Measurements from ENCODE around the gene PIK3C2B. TPM values are rescaled to one million over a fixed set of nuclear protein-coding genes. Genes with fewer than 3 reads are reported as not detected.

The PIK3C2B gene
- total and polyA plus RNA-seq, 2 donors (not counting 3 experiments of a cell fraction or from before 2014, with no cell fraction given) = 33.7 to 49.0 TPM

DNA sequence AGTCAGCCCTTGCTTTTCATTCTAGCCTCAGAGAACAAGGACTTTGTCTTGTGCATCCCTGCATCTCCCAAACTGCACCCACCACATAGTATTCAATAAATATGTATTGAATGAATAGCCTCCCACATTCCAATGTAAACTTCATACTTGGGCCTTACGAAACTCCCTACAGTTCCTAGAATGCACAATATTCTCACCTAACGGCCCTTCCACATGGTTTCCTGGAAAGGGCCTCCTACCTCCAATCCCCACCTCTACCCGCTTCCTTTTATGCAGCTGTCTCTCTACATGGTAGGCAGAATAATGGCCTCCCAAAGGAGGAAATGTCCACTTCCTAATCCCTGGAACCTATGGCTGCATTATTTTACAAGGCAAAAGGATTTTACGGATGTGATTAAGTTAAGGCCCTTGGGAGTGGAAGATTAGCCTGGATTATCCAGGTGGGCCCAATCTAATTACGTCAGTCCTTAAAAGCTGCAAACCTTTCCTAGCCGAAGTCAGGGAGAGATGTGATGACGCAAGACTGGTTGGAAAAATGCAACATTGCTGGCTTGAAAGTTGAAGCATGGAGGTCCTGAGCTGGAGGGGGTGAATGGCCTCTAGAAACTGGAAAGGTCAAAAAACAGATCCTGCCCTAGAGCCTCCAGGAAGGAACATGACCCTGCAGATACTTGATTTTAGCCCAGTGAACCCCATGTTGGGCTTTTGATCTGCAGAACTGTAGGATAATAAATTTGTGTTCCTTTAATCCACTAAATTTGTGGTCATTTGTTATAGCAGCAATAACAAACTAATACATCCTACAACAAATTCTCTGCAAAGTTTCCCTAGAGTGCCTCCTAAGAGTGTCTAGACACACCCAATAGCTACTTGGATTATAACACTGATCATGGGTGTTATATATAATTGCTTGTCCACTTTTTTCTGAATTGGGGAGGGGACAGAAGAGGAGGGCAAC is 5.2 kb upstream of the PIK3C2B start:
- BruUV-seq (replicated peaks) = no TSS peak
- POLR2A ChIA-PET = no interaction called here
- Histone ChIP-seq H3K9me3 (replicated peaks; ENCODE audit: control insufficient read depth, insufficient read depth, low read length) (no peaks in the 10 kb centered on the region), H3K27ac (ENCODE audit: insufficient read depth, low read depth, low read length) (no peak overlapping the region), H2AFZ (ENCODE audit: low read depth, low read length) (no peak overlapping the region), H3K27me3 (ENCODE audit: control insufficient read depth in 2 of 2, insufficient read depth in 2 of 2, low read length in 2 of 2) (no peaks in the 10 kb centered on the region), H3K4me3 (replicated peaks in 1 of 3; ENCODE audit: insufficient read depth in 1 of 3, low read depth in 1 of 3, low read length in 3 of 3) (no peak overlapping the region), H3K36me3 (ENCODE audit: control insufficient read depth in 2 of 2, extremely low read depth in 1 of 2, insufficient read depth in 2 of 2, low read length in 2 of 2) (no peaks in the 10 kb centered on the region), H3K9me1 (replicated peaks; ENCODE audit: control insufficient read depth, extremely low read depth, insufficient read depth, low read length) (no peaks in the 10 kb centered on the region), H3K4me1 (ENCODE audit: control insufficient read depth, extremely low read depth, insufficient read depth, low read length) (peaks cover 19% of the 10 kb centered on the region), H3K4me2 (ENCODE audit: insufficient read depth, low read length) (no peak overlapping the region), H3K79me2 (ENCODE audit: control insufficient read depth, insufficient read depth, low read length) (no peaks in the 10 kb centered on the region), H4K20me1 (replicated peaks; ENCODE audit: control insufficient read depth, extremely low read depth, insufficient read depth, low read length) (no peaks in the 10 kb centered on the region), H3K9ac (replicated peaks; ENCODE audit: extremely low read depth, insufficient read depth, low read length) (no peak overlapping the region)
- no peak for TF ChIP-seq POLR2AphosphoS5 (IDR thresholded peaks at IDR 0.05; ENCODE audit: insufficient read depth, low read depth, low read length)
- TF ChIP-seq GATA2 (IDR thresholded peaks at IDR 0.05; ENCODE audit: insufficient read depth, insufficient read length, low read depth, low read length) = no peak
- no peak for TF ChIP-seq JUN (IDR thresholded peaks at IDR 0.05; ENCODE audit: borderline replicate concordance, insufficient read depth, insufficient read length, low read depth)
- no peak for TF ChIP-seq MYC (IDR thresholded peaks at IDR 0.05; ENCODE audit: low read depth, low read length)
- TF ChIP-seq, protein P1, sequence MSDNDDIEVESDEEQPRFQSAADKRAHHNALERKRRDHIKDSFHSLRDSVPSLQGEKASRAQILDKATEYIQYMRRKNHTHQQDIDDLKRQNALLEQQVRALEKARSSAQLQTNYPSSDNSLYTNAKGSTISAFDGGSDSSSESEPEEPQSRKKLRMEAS (IDR thresholded peaks at IDR 0.05; ENCODE audit: insufficient read depth, insufficient read length) = no peak
- TF ChIP-seq, protein P2, sequence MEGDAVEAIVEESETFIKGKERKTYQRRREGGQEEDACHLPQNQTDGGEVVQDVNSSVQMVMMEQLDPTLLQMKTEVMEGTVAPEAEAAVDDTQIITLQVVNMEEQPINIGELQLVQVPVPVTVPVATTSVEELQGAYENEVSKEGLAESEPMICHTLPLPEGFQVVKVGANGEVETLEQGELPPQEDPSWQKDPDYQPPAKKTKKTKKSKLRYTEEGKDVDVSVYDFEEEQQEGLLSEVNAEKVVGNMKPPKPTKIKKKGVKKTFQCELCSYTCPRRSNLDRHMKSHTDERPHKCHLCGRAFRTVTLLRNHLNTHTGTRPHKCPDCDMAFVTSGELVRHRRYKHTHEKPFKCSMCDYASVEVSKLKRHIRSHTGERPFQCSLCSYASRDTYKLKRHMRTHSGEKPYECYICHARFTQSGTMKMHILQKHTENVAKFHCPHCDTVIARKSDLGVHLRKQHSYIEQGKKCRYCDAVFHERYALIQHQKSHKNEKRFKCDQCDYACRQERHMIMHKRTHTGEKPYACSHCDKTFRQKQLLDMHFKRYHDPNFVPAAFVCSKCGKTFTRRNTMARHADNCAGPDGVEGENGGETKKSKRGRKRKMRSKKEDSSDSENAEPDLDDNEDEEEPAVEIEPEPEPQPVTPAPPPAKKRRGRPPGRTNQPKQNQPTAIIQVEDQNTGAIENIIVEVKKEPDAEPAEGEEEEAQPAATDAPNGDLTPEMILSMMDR (IDR thresholded peaks at IDR 0.05; ENCODE audit: extremely low read depth in 1 of 2, insufficient read depth in 1 of 2, low read depth in 1 of 2, low read length in 2 of 2) = no peak
- no peak for TF ChIP-seq EZH2 (IDR thresholded peaks at IDR 0.05; ENCODE audit: borderline replicate concordance, low read depth, low read length, severe bottlenecking)
- no peak for TF ChIP-seq POLR2A (IDR thresholded peaks at IDR 0.05; ENCODE audit: low read depth, low read length)
- no peak for TF ChIP-seq FOS (IDR thresholded peaks at IDR 0.05; ENCODE audit: borderline replicate concordance, insufficient read depth, low read length)
- intact Hi-C loops (cut with micrococcal nuclease) = loop anchor here (5.0 to 10.0 kb wide), 3 partner anchors 242 to 635 kb away; partner anchors contain the start of genes GOLT1A and SNRPE
- dilution Hi-C loops (cut with MboI; ENCODE audit: extremely low pct_ligation_motif_present, low sequenced_read_pairs) = loop anchor here (10.0 kb wide), 1 partner anchor 55 kb away; no protein-coding TSS in a partner anchor
- DNase-seq (ENCODE audit: low read depth, low spot score) = no peak
- FAIRE-seq = no peak
- CTCF ChIA-PET = interaction anchor here (1.2 to 18.3 kb wide), 5 partner anchors 22 to 102 kb away, joined by 3 to 1267 read pairs (median 5); no protein-coding TSS in a partner anchor

All from endothelial cell of umbilical vein (primary cell).